GM21619 (cell line): Measurements from ENCODE around the gene KCNJ6.

Experiments
- ATAC-seq: cut with Tn5 transposase; IDR thresholded peaks from one replicate; pipeline ENCODE4 v1.9.1; 2021; ENCODE audit not compliant: unreplicated experiment

KCNJ6 gene

DNA sequence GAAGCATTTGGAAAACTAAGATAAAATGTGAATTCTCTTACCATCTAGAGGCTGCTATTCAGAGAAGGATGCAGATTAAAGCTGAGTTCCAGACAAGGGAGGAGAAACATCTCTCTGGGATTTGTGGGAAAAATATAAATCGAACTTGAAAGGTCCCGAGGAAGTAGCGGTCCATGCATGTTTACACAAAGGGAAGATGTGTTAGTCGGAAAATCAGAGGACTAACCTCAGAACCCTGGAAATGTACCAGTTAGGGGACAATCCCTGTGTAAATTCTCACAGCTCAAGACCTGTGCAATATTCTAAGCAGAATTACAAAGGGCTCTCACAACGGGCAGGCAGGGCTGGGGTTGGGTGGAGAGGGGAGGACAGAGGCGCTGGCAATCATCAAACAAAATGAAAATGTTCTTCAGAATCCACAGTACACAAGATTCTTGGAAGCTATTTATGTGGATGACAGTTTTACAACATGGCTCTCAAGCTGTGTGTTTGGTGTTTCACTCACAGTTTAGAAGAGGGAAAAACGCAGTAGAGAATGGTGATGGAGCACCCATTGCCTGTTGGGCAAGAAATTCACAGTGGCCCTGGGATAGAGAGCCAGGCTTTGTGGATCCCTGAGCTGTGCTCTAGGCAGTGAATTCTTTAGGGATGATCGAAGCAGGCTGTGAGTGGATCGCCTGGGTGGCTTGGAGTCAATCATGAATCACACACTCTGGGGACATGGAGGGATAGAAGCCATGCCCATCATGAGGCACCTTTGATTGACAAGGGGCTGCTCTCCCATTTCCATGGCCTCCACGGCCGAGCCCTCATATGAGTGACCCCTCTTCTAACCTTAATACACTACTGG is 47.6 kb downstream of the KCNJ6 start:
- ATAC-seq, result no peak

DNA sequence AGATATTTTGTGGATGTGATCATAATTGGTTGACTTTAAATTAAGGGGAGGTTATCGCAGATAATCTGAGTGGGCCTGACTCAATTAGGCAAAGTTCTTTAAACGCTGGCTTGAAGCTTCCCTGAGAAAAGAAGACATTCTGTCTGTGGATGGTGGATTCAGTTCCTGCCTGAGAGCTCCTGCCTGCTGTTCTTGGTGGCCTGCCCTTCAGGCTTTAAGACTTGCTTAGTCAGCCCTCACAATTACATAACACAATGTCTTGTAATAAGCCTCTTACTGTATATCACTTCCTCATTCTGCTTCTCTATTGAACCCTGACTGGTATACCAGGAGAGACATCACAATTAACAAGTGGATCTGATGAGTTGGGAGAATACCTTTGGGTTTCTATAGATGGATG is 50.2 kb downstream of the KCNJ6 start:
- ATAC-seq, result no peak

DNA sequence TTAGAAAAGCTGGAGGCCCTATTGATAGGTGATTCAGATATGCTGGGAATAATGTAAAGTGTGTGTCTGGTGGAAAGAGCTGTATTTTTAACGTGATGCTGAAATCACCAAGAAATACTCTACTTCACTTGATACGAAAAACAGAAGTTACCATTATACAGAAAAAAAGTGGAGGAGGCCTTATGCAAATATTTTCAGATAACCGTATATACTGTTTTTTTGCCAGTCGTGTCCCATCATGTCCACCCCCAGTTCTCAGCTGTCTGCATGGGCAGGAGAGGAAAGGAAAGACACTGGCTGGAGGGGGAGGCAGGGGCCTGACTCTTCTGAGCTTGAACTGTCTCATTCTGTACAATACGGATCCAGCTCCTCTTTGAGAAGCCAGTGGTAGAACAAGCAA is 51.1 kb downstream of the KCNJ6 start:
- ATAC-seq, result no peak

DNA sequence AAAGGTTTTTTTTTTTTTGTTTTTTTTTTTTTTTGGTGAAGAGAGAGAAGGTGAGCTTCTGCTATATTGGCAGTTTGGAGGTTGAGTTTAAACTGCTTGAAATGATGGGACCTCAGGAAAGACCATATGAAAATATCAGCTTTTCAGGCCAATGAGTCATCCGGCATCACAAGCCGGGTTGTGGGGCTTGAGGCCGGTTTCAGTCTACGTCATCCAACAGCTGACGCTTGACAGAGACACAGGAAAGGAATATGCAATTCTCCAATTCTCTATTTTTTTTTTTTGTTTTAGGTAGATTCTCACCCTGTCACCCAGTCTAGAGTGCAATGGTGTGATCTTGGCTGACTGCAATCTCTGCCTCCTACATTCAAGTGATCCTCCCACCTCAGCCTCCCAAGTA is 52.4 kb downstream of the KCNJ6 start:
- ATAC-seq, result no peak

DNA sequence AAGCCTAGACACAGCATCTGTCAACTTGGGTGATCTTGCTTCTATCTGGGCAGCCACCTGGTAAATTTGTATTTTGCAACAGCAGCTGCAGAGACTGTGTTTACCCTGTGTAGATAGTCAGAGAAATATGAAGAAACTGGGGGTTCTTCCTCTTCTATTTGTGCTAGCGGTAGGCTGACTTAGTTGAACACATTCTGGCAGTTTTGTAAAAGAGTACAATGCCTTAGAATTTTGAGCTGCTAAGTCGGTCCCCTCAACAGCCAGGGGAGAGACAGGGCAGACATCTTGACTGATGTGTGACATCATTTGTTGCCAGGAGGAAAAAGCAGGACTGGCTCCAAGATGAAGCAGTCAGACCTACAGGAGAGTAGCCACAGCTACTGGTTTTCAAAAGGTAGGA is 53.7 kb downstream of the KCNJ6 start:
- ATAC-seq, result no peak

DNA sequence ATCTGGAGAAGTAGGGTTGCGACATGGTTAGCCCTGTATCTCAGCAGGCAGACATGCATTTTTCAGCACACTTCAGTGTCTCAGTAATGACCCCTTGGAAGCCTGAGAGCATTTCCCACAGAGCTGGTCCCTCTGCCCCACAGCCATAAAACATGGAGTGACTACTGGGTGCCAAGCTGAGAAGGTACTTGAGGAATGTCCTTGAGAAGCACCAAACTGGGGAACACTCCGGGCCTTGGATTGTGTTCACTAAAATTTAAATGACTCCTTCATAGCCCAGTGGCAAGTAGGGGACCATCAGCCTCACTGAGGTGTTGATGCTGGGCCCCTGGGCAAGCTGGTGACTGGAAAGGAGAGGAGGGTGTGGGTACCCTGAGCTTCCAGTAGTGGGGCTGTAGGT is 54.7 kb downstream of the KCNJ6 start:
- no peak for ATAC-seq

DNA sequence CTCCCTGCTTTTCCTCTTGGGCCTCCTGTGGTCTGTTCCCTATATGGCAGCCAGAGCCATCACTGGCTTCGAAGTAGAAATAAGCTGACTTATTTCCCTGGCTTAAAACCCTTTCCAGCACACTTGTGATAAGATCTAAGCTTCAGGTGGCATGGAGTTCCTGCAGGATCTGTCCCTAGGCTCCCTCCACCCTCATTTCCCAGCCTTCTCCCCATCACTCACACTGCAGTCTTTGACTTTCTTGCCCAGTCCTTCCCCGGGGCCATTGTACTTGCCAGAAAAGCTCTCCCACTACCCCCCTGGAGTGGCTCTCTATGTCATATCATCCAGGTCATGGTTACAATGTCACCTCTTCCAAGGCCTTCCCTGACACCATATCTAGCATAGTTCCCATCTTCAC is 55.8 kb downstream of the KCNJ6 start:
- no peak for ATAC-seq

DNA sequence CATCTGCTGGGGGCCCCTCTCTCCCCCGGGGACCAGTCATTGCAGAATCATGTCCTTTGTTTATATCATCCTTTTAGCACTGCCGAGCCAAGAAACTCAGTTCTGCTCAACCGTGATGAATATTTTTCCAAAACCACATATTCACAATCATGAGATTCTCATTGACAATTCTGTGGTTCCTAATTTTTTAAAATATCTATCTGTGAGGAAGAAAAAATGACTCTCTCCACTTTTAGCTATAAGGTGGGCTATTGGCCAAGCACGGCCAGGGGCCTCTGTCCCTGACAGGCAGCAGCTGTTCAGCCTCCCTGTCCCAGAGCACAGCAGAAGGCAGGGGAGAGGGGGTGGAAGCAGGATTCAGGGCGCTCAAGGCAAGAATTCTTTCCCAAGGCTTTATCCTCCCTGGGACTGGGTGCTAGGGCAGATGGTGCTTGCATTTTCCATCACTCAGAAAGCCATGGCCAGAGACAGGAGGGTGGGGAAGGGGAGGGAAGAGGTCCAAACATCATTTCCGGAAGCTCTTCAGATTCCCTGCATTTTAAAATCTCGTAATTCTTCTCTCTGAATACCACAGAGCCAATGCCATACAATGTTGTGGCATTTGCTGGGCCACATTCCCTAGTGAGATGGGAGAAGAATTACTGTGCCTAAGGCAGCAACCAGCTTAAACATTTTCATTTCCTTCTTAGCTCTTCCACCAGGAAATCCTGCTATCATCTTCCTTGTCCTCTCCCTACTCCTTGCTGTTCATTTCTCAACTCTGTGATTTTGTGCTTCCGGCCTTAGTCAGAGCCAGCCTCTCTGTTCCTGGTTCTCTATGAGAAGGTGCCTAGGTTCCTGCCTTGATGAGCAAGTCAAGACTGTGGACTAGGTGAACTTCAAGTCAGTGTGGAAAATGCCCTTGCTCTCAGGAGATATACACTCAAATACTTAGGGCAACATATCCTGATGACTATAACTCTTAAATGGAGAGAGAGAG is 60.3 kb downstream of the KCNJ6 start:
- no peak for ATAC-seq

DNA sequence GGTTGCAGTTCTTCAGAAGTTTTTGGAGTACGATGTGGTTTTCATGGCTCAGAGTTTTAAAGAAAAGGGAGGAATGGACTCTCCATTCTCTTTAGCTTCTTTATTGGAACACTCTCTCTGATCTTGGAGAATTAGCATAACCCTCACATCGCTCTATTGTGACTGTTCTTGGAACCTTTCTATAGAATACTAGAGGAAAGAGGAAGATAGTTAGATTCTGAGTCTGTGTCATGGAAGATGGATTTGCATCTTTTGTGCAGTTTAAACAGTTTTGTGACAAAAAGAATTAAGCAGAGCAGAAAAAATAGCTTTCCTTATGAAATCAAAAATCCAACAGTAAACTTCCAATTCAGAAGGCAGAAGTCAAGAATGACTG is 61.0 kb downstream of the KCNJ6 start:
- no peak for ATAC-seq

DNA sequence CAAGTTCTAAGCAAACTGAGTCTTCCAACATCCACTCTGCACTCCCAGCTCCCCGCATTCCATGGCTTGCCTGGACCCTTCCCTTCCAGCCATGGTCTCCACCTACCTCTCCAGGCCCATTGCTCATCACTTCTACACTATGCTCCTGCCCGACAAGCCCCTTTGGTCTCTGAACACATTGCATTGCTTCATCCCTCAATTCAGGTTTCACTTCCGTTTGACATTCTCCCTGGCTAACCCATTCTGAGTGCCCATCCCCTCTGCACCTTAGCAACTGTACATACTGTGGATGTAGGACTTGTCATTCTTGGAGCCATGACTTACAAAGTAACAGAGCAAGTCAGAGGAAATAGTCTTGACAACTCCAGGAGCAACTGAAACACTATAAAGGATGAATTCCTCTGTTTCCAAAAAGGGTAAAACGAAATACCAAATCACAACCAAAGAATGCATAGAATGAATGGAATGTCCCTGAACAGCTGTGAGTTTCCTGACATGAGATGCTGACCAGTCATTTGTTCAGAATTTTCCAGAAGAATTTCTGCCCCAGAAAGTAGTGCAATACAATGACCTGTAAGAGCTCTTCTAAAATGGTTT is 66.7 kb downstream of the KCNJ6 start:
- no peak for ATAC-seq

DNA sequence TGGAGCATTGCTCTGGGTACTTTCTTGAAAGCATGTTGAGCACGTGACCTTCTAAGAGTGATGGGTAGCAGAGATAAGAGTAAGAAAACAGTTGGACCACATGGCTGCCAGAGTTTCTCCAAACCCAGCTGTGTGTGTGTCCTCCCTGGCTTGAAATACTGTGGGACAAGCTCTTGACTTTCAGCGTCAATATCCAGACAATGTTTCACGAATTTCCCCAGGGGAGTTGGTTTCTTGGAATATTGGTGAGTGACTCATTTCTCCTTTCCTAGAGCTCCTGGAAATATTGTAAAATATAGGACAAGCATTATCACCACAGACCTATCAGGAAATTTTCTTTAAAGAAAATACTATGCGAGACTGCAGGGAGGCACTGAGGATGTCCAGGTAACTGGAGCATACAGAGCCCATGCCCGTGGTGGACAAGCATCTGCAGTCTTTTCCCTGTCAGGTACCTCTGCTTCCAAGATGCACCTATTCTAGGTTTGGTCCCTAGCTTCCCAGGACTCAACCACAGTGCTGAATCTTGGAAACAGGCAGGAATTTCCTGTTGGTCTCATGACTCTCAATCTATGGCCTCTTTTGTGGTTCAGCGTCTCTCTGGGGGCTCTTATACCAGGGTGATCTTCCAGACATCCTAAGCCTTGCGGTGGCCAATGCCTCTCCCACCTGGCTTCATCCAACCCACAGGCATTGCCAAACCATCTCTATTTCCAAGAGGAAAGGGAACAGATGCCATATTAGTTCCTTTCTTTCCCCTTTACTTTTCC is 67.4 kb downstream of the KCNJ6 start:
- no peak for ATAC-seq

DNA sequence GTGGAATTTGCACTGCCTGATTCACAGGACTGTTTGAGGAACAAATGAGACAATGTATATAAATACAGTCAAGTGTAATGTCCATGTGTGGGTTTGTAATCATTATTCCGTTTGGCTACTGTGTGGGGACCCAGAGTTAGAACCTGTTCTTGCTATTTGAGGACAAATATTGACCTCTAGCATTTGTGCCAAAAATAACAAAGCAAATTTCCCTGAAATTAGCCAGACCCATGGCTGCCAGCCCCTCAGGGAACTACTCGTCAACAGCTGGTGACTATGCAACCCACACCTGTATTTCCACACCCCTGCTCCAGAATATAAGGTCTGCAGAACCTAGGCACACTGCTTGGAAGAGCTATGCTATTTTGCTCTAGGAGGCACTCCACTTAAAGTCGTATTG is 70.7 kb downstream of the KCNJ6 start:
- no peak for ATAC-seq

DNA sequence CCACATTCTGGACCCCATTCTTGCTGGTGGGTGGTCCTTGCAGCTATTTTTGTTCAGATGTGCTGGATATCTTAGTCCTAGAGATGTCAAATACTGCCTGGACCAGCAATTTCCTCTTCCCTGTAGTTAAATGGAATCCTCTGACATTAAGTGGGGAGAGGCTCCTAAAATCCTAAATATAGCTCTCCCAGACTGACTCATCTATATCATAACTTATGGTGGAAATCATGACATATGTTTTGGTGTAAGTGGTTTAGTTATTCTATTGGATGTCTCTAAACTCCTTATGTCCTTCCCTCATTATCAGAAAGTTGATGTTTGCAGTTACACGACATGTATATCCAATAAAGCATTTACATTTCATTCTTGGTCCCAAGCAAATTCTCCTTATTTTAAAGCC is 73.1 kb downstream of the KCNJ6 start:
- no peak for ATAC-seq

DNA sequence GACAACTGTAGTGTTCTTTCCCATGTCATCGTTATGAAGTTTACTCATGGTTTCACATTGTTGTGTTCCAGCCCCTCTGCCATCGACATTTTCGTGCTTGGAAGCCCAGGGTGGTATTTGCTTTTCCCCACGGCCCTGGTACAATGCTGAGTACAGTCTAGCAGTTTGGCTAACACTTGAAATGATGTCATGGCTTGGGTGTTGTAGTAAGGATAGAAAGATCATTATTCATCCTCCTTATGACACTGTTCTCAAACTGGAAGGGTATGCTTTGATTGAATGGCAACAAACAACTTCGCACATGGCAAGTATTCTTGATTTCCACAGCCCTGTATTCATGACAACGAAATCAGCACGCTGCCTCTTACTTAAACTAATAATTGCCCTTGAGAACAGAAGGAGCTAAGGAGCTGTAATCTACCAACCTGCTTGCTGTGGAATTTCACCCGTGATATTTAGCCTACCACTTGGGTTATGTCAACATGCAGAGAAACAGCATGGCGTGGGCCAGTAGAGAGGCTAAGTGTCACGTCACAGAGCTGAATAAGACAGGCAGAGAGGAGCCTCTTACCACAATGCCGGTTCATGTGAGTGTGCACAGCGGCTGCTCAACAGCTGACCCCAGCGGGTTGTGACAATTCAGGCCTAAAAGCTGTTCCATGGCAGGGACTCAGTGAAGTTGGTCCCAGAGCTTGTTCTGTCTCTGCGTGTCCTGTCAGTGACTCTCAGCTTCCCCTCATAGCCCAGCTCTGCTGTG is 73.9 kb downstream of the KCNJ6 start:
- no peak for ATAC-seq

DNA sequence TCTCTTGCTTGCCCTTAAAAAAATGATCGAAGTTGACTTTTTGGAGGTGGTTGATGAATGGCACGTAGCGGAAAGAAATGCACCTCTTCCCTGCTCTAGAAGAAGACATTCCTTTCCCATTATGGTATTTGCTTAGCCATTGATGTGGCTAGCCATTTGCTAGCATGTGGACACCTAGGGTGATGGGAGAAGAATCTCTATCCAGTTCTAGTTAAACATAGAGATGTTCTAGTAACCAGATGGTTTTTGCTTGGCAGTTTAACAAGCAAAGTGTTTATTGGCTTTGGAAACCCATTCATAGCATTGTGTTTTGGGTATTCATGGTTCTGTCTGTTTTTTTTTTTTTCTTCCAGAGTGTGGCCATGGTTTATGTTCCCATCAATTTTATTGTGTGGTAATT is 78.9 kb downstream of the KCNJ6 start:
- ATAC-seq, result no peak

DNA sequence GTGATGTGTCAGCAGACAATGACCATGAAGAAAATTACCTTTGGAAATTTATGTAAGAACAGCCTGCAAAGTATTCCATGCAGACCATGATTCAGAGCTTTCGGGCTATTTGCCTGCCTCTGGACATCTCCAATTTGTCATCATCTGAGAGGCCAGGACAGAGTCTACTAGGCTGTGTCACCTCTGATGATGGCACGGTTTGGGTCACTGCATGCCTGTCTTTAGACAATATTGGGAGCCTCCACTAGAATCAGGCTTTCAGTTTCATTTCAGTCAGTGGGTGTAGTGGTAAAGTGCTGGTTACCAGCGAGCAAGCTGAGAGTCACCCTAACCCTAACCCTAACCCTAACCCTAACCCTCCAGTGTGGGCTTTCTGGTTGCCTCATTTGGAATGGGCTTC is 80.8 kb downstream of the KCNJ6 start:
- no peak for ATAC-seq

DNA sequence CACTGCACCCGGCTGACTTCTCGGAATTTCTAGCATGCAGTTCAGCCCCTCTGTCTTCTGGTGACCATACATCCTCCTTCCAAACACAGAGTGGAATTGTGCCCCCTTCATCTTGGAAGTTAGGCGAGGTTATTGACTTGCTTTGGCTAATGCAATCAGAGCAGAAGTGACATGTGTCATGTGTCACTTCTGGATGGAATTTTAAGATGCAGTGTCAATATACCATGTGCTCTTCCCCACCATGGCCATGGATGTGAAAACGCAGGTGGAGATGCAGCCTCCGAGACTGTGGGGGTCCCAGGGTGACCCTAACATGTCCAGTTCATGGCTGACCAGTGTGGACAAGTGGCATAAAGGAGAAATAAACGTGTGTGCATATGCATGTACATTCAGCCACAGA is 83.0 kb downstream of the KCNJ6 start:
- ATAC-seq, result no peak

DNA sequence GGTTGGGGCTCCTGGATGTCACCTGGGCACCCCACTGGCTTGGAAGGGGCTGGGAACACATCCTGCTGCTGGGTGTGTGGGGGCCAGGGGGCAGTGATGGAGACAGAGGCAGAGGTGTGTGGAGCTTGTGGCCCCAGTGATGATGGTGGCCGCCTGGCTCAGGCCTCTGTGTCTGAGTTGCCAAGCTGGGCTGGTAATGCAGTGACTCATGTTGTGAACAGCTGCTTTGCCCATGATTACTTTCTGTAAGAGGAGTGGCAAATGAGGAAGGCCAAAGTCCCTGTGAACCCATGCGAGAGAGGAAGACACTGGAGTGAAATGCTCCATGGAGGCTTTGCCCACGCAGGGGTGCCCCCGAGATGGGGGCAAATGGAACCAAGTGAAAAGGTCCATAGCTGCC is 86.8 kb downstream of the KCNJ6 start:
- ATAC-seq, result no peak

DNA sequence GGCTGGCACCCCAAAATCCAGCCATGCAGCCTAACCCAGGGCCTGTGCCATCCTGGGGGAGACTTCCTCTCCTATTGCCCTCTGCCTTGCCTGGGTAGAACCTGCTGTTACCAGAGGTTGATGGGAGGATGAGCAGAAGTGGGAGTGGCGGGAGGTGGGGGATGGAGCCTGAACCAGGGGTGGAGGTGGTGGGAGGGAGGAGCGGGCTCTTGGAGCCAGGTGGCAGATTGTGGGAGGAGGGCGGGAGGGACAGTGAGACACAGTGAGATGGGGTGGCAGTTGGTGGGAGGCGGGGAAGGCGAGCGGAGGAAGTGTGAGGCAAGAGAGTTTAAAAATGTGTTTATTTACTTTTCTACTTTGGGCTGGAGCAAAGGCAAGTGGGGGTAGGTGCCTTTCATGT is 87.3 kb downstream of the KCNJ6 start:
- ATAC-seq, result no peak

DNA sequence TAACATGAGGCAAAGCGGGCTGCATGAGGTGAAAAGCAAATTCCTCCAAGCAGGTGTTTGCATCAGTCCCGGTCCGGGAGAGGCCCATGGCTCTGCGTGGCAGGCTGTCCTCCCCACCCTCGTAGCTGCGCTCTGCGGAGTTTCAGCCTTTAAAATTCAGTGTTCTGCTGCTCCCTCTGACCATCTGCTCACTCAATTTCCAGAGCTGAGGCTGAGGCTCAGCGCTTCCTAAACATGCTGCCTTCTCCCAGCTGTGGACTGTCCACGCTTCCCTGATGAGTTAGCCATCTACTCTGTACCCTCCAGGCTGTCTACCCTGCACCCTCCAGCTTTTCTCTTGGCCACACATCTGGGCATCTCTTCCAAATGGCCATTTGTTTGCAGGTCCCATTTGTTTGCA is 87.7 kb downstream of the KCNJ6 start:
- ATAC-seq, result no peak
